Testis (tissue), 2 donors: ENCODE results near the gene CFD.

ENCODE experiments used
- POLR2A ChIP-seq: fragments of 450-650 bp; IDR thresholded peaks from one replicate; pipeline ENCODE4 v1.6.1; 2017; ENCODE audit warnings: antibody characterized with exemption, mild to moderate bottlenecking, moderate library complexity
- TF ChIP-seq, protein P1 (sequence below), 3 experiments: fragments of 450-650 bp in 2 of 3; fragments of 200-600 bp in 1 of 3; sonication (generic) in 1 of 3; IDR thresholded peaks; one replicate each; pipeline ENCODE4 v1.5.1; 2016 to 2019; ENCODE audit warnings: antibody characterized with exemption in 3 of 3, mild to moderate bottlenecking in 2 of 3, moderate library complexity in 1 of 3

DNA sequence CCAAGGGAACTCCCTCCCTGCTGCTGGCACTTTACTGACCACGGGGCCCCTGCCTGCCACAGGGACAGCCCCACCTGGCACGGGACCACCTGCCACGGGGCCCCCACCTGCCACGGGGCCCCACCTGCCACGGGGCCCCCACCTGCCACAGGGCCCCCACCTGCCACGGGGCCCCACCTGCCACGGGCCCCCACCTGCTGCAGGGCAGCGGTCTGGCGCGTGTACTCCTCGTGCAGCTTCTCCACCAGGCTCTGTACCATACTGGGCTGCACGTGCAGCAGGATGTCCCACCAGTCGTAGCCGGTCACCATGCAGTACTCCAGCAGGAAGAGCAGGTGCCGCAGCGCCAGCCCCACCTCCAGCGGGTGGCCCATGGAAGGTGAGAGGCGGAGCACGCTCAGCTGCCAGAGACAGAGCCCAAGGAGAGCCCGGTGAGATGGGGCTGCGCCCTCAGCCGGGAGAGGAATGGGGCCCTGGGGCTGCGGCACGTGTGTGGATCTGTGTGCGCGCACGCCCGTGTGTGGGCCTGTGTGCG lies 17.4 kb downstream of the CFD start:
- TF ChIP-seq POLR2A: no peak
- TF ChIP-seq, protein P1, sequence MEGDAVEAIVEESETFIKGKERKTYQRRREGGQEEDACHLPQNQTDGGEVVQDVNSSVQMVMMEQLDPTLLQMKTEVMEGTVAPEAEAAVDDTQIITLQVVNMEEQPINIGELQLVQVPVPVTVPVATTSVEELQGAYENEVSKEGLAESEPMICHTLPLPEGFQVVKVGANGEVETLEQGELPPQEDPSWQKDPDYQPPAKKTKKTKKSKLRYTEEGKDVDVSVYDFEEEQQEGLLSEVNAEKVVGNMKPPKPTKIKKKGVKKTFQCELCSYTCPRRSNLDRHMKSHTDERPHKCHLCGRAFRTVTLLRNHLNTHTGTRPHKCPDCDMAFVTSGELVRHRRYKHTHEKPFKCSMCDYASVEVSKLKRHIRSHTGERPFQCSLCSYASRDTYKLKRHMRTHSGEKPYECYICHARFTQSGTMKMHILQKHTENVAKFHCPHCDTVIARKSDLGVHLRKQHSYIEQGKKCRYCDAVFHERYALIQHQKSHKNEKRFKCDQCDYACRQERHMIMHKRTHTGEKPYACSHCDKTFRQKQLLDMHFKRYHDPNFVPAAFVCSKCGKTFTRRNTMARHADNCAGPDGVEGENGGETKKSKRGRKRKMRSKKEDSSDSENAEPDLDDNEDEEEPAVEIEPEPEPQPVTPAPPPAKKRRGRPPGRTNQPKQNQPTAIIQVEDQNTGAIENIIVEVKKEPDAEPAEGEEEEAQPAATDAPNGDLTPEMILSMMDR (IDR thresholded peaks at IDR 0.05): no peak
